Activated CD4-positive, CD25-positive, alpha-beta regulatory T cell treated with anti-CD3 and anti-CD28 coated beads, Interleukin-2, amount 50 U/mL, for 16 hours (primary cell): ENCODE data around the gene ADAM12.

Experiments
- DNase-seq: peaks from one replicate; pipeline ENCODE4 v3.0.0-alpha.2; 2020; ENCODE audit warnings: low read depth, low spot score

Gene ADAM12

DNA sequence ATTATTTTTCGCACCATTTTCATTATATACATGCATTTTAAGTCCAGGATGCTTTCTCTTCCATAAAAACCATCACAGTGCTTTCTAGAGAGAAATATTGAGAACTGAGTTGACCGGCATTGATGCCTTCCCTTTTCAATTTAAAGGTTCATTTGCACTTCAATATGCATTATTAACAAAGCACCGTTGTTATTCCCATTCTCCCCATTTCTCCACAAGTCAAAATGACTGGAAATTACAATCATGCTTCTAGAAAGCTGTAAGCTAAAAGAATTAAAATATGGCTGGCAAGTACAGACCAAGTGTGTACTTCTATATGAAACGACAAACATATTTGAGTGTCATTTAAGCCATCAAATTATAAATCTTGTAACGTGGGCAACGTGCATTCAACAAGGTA, 272.4 kb downstream of the ADAM12 start:
- DNase-seq: no peak

GRCh38 chr10:126114884-126115555, 273.3 kb downstream of the ADAM12 start:
- DNase-seq: no peak

DNA sequence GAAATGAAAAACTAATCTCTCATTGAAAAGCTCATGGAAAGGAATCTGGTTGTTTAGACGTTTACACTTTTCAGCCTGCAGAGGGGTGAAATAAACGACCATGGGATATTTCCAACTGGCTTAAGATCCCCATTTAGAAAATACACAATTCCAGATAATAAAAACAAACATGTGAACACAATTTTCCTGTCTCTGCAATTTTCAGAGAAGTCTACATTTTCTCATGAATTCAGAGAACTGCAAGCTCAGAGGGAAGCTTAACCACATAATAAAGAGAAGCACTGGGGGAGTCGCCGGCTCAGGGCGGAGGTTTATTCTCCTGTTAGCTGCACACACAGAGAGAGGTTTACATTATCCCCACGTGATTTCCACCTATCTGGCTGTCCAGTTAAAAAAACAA, 276.8 kb downstream of the ADAM12 start:
- DNase-seq: no peak

DNA sequence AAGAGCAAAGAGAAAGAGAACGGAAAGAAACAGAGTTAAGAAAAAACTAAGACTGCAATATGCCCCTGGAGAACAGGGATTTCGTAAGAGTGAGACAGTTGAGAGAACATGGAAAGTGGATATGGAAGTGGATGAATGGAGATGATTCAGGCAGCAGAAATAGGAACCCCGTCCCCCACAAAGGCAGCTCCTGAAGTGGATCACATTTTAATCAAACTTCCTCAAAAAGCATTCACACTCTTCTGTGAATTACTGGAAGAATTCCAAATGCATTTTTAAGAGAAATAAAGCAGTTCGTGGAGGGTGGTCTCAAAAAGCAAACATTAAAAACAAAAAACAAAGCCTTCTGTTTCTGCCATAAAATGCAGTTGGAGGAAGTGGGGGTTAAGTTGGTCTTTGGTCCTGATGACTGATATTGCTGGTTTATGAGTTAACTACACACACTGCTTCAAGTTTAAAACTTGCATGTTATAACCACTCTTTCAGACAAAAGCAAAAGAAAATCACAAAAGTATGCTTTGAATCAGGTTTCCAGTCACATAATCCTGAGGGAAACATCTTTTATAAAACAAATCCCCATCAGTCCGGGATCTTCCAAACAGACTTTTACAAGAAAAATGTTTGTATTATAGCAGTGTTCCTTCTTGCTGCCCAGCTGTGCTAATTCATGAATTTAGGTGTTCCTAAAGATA, 277.6 kb downstream of the ADAM12 start:
- no peak for DNase-seq

GRCh38 chr10:126109893-126110292, 278.4 kb downstream of the ADAM12 start:
- DNase-seq: no peak

DNA sequence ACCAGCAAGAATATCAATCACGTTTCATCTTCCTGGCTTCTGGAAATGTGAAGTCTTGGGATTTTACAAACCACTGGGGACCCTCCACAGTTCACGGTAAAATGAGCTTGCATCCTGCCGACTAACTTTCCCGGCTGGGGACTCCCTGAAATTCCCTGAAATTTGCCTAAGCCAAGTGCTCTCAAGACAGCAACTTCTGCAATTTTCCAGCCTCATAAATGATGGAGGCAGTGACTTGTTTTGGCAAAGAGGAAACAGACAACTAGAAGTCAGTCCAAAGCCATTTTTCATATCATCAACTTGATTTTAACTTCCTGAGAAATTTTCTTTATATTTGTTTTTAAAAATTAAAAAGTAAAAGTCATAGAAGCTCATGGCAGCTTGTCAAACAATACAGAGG, 279.6 kb downstream of the ADAM12 start:
- no peak for DNase-seq

DNA sequence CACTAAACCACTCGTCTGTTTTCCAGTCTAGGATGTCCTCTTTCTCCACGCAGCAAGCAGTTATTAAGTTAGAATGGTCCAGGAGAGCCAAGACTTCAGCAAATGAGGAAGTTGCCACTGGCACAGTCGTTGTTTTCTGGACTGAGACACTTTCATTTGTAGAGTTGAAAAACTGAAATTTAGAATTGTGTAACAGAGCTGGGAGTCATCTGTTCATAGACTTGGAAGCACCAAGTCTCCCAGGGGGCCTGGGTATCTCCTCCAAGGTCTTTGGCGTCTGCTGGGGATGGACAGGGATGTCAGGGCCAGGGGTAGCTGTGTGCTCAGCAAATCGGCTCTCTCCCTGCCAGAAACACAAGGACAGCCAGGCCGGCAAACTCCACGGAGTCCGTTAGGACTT, 283.5 kb downstream of the ADAM12 start:
- no peak for DNase-seq

- no peak for DNase-seq
Observed at GRCh38 chr10:126102636-126103035, 285.6 kb downstream of the ADAM12 start.

- no peak for DNase-seq
Observed at GRCh38 chr10:126101736-126102135, 286.5 kb downstream of the ADAM12 start.

DNA sequence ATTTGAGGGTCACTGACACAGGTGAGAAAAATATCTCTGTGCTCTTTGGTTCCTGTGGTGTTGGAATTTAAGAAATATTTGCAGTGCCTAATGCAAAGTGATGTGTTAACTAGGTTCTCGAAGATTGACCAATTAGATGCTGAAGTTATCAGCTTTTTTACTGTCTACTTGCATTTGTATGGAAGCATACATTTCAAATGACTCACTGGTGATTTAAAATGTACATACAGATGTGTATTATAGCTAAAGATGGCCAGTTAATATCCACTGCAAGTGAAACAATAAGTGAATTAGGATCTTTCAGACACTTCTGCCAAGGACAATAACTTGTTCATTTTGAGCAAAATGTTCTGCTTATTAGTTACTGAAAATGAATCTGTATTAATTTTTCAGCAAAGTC, 287.0 kb downstream of the ADAM12 start:
- no peak for DNase-seq

DNA sequence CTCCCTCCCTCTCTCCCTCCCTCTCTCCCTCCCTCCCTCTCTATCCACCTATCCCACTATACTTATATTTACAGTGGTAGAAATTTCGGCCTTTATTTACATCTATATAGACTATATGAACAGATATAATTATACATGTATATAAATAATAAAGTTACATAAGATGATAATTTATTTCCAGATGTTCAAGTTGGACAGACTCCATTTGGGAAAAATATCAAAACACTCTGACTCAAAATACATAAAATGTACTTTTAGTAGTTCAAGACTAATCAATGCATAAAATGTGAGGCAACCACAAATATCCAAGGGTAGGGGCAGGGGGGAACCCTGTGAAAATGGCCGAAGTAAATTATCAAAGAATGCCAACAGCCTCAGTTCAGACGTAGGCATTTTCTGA, 288.9 kb downstream of the ADAM12 start:
- DNase-seq: no peak

- DNase-seq: no peak
Observed at GRCh38 chr10:126098226-126098581, 290.1 kb downstream of the ADAM12 start.

DNA sequence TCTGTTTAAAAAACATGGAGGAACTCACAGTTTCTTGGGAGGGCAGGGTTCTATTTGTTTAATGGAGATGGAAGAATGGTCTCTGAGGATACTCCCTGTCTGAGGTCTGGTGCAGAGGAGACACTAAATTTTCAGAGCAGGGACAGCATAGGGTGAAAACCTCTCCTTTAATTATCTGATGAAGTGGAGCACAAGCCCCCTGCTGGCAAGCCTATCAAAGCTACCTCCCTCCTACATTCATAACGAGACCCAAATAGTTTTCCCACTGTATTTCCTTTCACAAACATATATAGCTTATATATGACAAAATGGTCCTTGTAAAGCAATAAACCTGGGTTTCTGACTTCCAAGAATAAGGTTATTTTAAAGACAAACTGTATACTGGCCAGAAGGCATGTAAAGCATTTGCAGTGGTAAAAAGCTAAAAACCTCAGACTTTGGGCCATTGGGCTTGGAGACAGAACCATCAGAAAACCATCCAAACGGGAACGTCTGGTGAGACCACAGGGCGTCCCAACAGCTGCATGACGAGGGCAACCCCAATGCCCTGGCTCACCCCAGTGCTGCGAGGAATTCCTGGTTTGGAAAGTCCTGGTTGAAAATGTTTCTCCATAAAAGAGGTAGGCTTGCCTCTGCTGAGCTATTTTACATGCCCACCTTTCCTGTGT, 290.6 kb downstream of the ADAM12 start:
- DNase-seq: no peak

DNA sequence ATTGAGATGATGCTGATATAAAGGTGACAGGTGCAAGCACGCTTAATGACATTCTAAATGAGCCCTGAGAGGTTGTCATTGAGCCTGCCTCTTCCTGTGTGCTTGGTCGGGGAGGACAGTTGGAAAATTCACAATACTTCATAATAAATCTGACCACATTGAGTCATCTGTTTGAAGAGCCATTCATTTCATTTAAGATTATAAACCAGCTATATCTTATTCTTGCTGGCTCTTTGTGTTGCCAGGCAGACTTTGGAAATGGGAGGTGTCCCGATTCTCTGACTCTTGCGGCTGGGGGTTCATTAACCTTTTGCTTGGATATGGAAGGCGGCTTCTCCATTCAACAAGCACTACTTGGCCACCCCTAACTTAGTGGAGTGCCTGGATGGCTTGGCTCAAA, 293.7 kb downstream of the ADAM12 start:
- DNase-seq: no peak

GRCh38 chr10:126092366-126093215, 295.7 kb downstream of the ADAM12 start:
- DNase-seq: no peak

- DNase-seq: no peak
Observed at GRCh38 chr10:126090911-126091728, 297.2 kb downstream of the ADAM12 start.

DNA sequence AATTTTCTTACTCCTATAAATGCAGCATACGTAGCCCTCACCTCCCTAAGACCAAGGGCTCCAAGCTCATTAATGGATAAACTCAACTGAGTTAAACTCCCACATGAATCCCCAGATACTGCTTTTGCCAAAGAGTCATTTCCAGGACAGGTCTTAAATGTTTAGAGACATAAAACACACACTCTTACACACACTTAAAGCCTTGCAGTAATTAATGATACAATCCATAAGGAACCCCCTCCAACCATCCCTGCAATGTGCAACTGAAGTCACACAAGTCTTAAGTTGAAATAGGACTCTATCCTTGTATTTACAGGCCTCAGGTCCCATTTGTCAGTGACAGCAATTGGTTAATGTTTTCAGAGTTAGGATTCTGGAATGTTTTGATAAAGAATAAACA, 297.8 kb downstream of the ADAM12 start:
- DNase-seq: no peak

- DNase-seq: no peak
Observed at GRCh38 chr10:126087796-126088505, 300.3 kb downstream of the ADAM12 start.

GRCh38 chr10:126087153-126087680, 301.1 kb downstream of the ADAM12 start:
- DNase-seq: no peak

DNA sequence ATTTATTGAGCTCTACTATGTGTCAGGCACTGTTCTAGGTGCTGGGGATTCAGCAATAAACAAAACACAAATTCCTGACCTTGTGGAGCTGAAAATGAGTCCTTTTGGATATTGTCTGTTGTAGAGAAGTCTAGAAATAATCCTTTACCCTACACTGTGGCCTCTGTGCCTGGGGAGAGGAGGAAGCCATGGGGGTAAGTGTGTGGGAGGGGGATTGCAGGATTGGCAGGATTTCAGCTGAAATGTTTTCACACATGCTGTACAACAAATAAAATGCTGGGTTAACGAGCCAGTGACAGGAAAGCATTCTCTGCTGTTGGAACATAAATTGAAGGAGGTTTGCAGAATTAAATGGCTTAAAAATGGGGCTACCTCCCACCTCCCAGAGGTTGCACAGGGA, 302.5 kb downstream of the ADAM12 start:
- no peak for DNase-seq
